A549 (cell line): ENCODE data around the gene HS3ST4. TPM values are rescaled to one million over a fixed set of nuclear protein-coding genes. Genes with fewer than 3 reads are reported as not detected.

ENCODE experiments used
- ATAC-seq, 2 experiments: fragments of 200-7000 bp in 1 of 2; fragments of >200 bp in 1 of 2; cut with Nextera tagmentation in 1 of 2; cut with Tn5 transposase in 1 of 2; 3 replicates each; pipeline versions ENCODE4 v1.8.0 to v1.9.1; 2018 to 2020; ENCODE audit warnings: mild to moderate bottlenecking in 1 of 2, moderate library complexity in 1 of 2
- CTCF ChIA-PET: fragments of 300-600 bp; sonication (Branson Sonifier 250); formaldehyde crosslinking; extraction: SDS; loops from one replicate; lab custom pipeline; 2021; ENCODE audit warnings: antibody characterized with exemption, inconsistent platforms; lab: Yijun Ruan, JAX
- POLR2A ChIA-PET: fragments of 350-600 bp; formaldehyde crosslinking; extraction: SDS; loops from one replicate; lab custom pipeline; 2021; ENCODE audit warnings: antibody characterized with exemption, inconsistent platforms; lab: Yijun Ruan, JAX
- DNase-seq, 2 experiments: peaks; one replicate each; pipeline versions ENCODE4 v3.0.0 to v3.0.0-alpha.2; 2011 to 2016; ENCODE audit warnings: low read depth in 1 of 2, low spot score in 1 of 2
- FAIRE-seq: peaks from 2 replicates; lab custom pipeline; 2011; peaks lifted over from hg19 to GRCh38; lab: Jason Lieb, UNC
- H3K27ac ChIP-seq, 2 experiments: fragments of >200 bp; sonication (Bioruptor Twin); formaldehyde crosslinking; 3 replicates each; pipeline ENCODE4 v1.5.1; 2016 to 2017
- H3K4me1 ChIP-seq: fragments of >200 bp; sonication (Bioruptor Twin); formaldehyde crosslinking; 3 replicates; pipeline ENCODE4 v1.6.1; 2016
- H3K4me2 ChIP-seq: fragments of >200 bp; sonication (Bioruptor Twin); formaldehyde crosslinking; 3 replicates; pipeline ENCODE4 v1.6.1; 2016
- H3K4me3 ChIP-seq: fragments of >200 bp; sonication (Bioruptor Twin); formaldehyde crosslinking; 3 replicates; pipeline ENCODE4 v1.5.1; 2016
- H3K9me3 ChIP-seq: fragments of >200 bp; sonication (Bioruptor Twin); formaldehyde crosslinking; 3 replicates; pipeline ENCODE4 v1.6.1; 2016
- CBX2 ChIP-seq: fragments of 200-600 bp; sonication (generic); IDR thresholded peaks from 2 replicates; pipeline ENCODE4 v1.6.1; 2016; ENCODE audit warnings: low read depth, mild to moderate bottlenecking, borderline replicate concordance
- CHD2 ChIP-seq: fragments of 150-350 bp; IDR thresholded peaks from 2 replicates; pipeline ENCODE4 v1.6.1; 2014; ENCODE audit warnings: low read length; ENCODE audit not compliant: partially characterized antibody
- EHF ChIP-seq: fragments of 250-450 bp; sonication (Bioruptor Pico); IDR thresholded peaks from 2 replicates; pipeline ENCODE4 v1.5.0; 2020; ENCODE audit warnings: mild to moderate bottlenecking
- EHMT2 ChIP-seq: fragments of 200-600 bp; sonication (generic); IDR thresholded peaks from 2 replicates; pipeline ENCODE4 v1.6.1; 2016; ENCODE audit warnings: antibody characterized with exemption, low read depth, mild to moderate bottlenecking, moderate library complexity
- FOSL2 ChIP-seq, 2 experiments: fragments of 450-650 bp in 1 of 2; fragments of >200 bp in 1 of 2; sonication (Bioruptor Twin) in 1 of 2; formaldehyde crosslinking; IDR thresholded peaks; 2 replicates each; pipeline versions ENCODE4 v1.5.0 to v1.6.1; 2016 to 2020; ENCODE audit warnings: mild to moderate bottlenecking in 1 of 2, moderate library complexity in 1 of 2
- GATA3 ChIP-seq: IDR thresholded peaks from 2 replicates; pipeline ENCODE4 v1.6.1; 2012; ENCODE audit warnings: borderline replicate concordance
- HDAC2 ChIP-seq: fragments of 200-600 bp; sonication (generic); IDR thresholded peaks from 2 replicates; pipeline ENCODE4 v1.6.1; 2016
- HOXB5 ChIP-seq: fragments of 250-450 bp; sonication (Bioruptor Pico); IDR thresholded peaks from 2 replicates; pipeline ENCODE4 v1.5.0; 2020; ENCODE audit warnings: mild to moderate bottlenecking, moderate library complexity
- JUN ChIP-seq, 2 experiments: fragments of >200 bp; sonication (Bioruptor Twin); formaldehyde crosslinking; IDR thresholded peaks; 2 replicates in 1 of 2; 3 replicates in 1 of 2; pipeline ENCODE4 v1.6.1; 2016 to 2017
- KDM5A ChIP-seq: fragments of 200-600 bp; sonication (generic); IDR thresholded peaks from 2 replicates; pipeline ENCODE4 v1.6.1; 2016; ENCODE audit warnings: antibody characterized with exemption, mild to moderate bottlenecking
- MAZ ChIP-seq: fragments of 150-350 bp; IDR thresholded peaks from 2 replicates; pipeline ENCODE4 v1.6.1; 2014; ENCODE audit warnings: antibody characterized with exemption, low read depth, low read length, borderline replicate concordance
- NPAS2 ChIP-seq: fragments of 250-450 bp; sonication (Bioruptor Pico); IDR thresholded peaks from 2 replicates; pipeline ENCODE4 v1.8.0; 2022; ENCODE audit warnings: mild to moderate bottlenecking, moderate library complexity, borderline replicate concordance
- NR3C1 ChIP-seq: fragments of >200 bp; sonication (Bioruptor Twin); formaldehyde crosslinking; IDR thresholded peaks from 3 replicates; pipeline ENCODE4 v1.6.1; 2017
- RAD21 ChIP-seq, 2 experiments: fragments of >200 bp in 1 of 2; sonication (Bioruptor Twin) in 1 of 2; formaldehyde crosslinking in 1 of 2; IDR thresholded peaks in 1 of 2; conservative IDR thresholded peaks in 1 of 2; 2 replicates in 1 of 2; 3 replicates in 1 of 2; pipeline ENCODE4 v1.6.1; 2012 to 2018; ENCODE audit warnings: inconsistent platforms in 1 of 2
- RCOR1 ChIP-seq: fragments of 150-350 bp; IDR thresholded peaks from 2 replicates; pipeline ENCODE4 v1.6.1; 2014; ENCODE audit warnings: antibody characterized with exemption, low read length, low read depth
- SMC3 ChIP-seq: fragments of >200 bp; sonication (Bioruptor Twin); formaldehyde crosslinking; IDR thresholded peaks from 3 replicates; pipeline ENCODE4 v1.6.1; 2018; ENCODE audit warnings: inconsistent platforms
- SREBF2 ChIP-seq: fragments of 450-650 bp; IDR thresholded peaks from 2 replicates; pipeline ENCODE4 v1.6.1; 2014; ENCODE audit warnings: mild to moderate bottlenecking, moderate library complexity
- TFCP2L1 ChIP-seq: fragments of 250-450 bp; sonication (Bioruptor Pico); IDR thresholded peaks from 2 replicates; pipeline ENCODE4 v1.5.0; 2021; ENCODE audit warnings: mild to moderate bottlenecking
- ZSCAN20 ChIP-seq: fragments of 250-450 bp; sonication (Bioruptor Pico); IDR thresholded peaks from 2 replicates; pipeline ENCODE4 v1.8.0; 2022; ENCODE audit warnings: mild to moderate bottlenecking, moderate library complexity
- whole genome bisulfite sequencing: methylation state at CpG from one replicate; pipeline ENCODE4 v1.1.6; 2017; ENCODE audit errors: missing lambda C conversion rate; 5-methylcytosine and 5-hydroxymethylcytosine counted together
- polyA plus RNA-seq, 4 experiments: library from polyadenylated mRNA; depleted of rRNA in 3 of 4; stranded (reverse); fragments of >200 nt; fragmentation: RNase III in 1 of 4; extraction: RNeasy Plus Mini Kit Qiagen cat#74134 plus additional on column Dnase treatment in 1 of 4; gene quantifications; 2 replicates in 3 of 4; 3 replicates in 1 of 4; pipeline ENCODE4 v1.2.3, GENCODE V29; 2011 to 2017
- TF ChIP-seq, protein P1 (sequence below): IDR thresholded peaks from 2 replicates; pipeline ENCODE4 v1.6.1; 2012
- TF ChIP-seq, protein P2 (sequence below): IDR thresholded peaks from 2 replicates; pipeline ENCODE4 v1.6.1; 2012
- TF ChIP-seq, protein P3 (sequence below): fragments of >200 bp; sonication (Bioruptor Twin); formaldehyde crosslinking; IDR thresholded peaks from 2 replicates; pipeline ENCODE4 v1.6.1; 2016
- TF ChIP-seq, protein P4 (sequence below): fragments of >200 bp; sonication (Bioruptor Twin); formaldehyde crosslinking; IDR thresholded peaks from 3 replicates; pipeline ENCODE4 v1.6.1; 2016

Gene HS3ST4
- polyA plus RNA-seq, 2 of the 4 experiments (the other 2 are of a cell fraction) = not detected

DNA sequence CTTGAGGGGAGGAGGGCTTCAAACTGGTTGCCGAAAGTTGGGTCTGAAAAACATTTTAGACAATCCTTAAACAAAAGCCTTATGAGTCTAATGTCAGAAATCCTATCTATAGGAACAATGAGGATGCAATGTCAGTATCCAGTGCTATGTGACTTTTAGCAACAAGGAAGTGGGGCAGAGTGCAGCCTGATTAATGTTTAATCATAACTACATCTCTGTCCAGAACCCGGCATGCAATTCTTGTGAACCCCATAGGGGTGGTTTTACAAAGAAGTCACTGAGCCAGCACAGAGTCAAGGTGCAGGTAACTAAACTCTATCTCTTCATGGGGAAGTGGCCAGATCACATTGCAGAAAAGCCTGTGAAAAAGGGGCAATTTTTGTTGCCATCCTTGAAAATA lies 267.5 kb downstream of the HS3ST4 start:
- TF ChIP-seq SMC3 (no peak), KDM5A (no peak), EHF (no peak), HOXB5 (CRISPR knock-in tag) (no peak), NPAS2 (CRISPR knock-in tag) (no peak), RAD21 (conservative IDR thresholded peaks at IDR 0.05 in 1 of 2, IDR thresholded peaks at IDR 0.05 in 1 of 2) (no peak), ZSCAN20 (CRISPR knock-in tag) (no peak), SREBF2 (no peak), TFCP2L1 (CRISPR knock-in tag) (no peak), CBX2 (no peak)
- TF ChIP-seq, protein P1, sequence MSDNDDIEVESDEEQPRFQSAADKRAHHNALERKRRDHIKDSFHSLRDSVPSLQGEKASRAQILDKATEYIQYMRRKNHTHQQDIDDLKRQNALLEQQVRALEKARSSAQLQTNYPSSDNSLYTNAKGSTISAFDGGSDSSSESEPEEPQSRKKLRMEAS = no peak
- TF ChIP-seq, protein P2, sequence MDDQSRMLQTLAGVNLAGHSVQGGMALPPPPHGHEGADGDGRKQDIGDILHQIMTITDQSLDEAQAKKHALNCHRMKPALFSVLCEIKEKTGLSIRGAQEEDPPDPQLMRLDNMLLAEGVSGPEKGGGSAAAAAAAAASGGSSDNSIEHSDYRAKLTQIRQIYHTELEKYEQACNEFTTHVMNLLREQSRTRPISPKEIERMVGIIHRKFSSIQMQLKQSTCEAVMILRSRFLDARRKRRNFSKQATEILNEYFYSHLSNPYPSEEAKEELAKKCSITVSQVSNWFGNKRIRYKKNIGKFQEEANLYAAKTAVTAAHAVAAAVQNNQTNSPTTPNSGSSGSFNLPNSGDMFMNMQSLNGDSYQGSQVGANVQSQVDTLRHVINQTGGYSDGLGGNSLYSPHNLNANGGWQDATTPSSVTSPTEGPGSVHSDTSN = no peak
- Histone ChIP-seq H3K9me3 (no peaks in the 10 kb centered on the region), H3K4me3 (no peak overlapping the region), H3K27ac (no peak overlapping the region), H3K4me2 (no peak overlapping the region), H3K4me1 (no peaks in the 10 kb centered on the region)
- ChIA-PET CTCF (no interaction called here), POLR2A (no interaction called here)
- 4% methylated on average over 2 of the region's 2 CpGs for WGBS
- no peak for ATAC-seq
- DNase-seq = no peak
- no peak for FAIRE-seq

DNA sequence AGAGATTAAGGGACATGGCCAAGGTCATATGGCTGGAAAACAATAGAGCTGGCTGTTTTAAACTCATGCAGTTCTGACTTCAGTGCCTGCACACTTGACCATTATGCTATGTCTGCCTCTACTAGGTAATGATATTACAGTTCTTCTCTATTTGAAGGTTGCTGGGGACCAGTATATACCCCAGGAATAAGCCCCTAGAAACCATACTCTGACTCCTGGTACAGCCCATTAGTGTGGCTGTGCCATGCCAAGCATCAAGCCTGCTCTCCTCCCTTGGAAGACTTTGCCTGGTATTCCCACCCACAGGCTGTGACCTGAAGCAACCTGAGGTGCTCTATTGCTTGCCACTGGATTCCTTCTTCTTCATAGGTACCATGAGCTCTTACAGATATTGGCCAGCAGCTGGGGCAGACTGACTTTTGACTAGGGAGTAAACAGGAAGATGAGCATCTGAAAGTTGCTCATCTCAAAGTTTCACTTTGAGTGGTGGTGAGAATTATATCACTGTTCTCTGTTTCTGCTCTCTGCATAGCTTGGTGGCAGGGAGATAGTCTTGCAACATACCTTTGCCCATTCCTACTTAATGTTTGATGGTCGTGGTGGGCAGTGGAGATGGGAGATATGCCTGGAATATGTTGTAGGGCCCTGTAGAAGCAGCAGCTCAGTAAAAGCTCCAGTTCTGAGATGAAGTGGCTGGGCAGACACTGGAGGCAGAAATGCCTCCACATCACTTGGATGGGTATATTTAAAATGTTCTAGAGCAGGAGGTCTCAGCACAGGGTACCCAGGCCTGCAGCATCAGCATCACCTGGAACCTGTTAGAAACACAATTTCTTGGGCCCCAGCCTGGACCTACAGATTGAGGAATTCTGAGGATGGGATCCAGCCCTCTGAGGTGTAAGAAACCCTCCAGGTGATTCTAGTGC lies 274.7 kb downstream of the HS3ST4 start:
- ChIA-PET POLR2A (no interaction called here), CTCF (no interaction called here)
- TF ChIP-seq, protein P3, sequence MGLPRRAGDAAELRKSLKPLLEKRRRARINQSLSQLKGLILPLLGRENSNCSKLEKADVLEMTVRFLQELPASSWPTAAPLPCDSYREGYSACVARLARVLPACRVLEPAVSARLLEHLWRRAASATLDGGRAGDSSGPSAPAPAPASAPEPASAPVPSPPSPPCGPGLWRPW = no peak
- TF ChIP-seq NR3C1 (no peak), JUN (IDR thresholded peaks at IDR 0.05) (no peak), FOSL2 (IDR thresholded peaks at IDR 0.05) (no peak), FOSL2 (CRISPR knock-in tag; IDR thresholded peaks at IDR 0.05) (no peak), SREBF2 (no peak), EHMT2 (no peak), KDM5A (no peak), RAD21 (conservative IDR thresholded peaks at IDR 0.05 in 1 of 2, IDR thresholded peaks at IDR 0.05 in 1 of 2) (no peak), RCOR1 (no peak), HDAC2 (no peak), GATA3 (no peak), MAZ (no peak), CHD2 (no peak), NPAS2 (CRISPR knock-in tag) (no peak)
- TF ChIP-seq, protein P4, sequence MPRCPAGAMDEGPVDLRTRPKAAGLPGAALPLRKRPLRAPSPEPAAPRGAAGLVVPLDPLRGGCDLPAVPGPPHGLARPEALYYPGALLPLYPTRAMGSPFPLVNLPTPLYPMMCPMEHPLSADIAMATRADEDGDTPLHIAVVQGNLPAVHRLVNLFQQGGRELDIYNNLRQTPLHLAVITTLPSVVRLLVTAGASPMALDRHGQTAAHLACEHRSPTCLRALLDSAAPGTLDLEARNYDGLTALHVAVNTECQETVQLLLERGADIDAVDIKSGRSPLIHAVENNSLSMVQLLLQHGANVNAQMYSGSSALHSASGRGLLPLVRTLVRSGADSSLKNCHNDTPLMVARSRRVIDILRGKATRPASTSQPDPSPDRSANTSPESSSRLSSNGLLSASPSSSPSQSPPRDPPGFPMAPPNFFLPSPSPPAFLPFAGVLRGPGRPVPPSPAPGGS = no peak
- TF ChIP-seq, protein P2 = no peak
- 0% methylated on average over 1 of the region's 1 CpG for WGBS
- ATAC-seq (no peak), DNase-seq (no peak), FAIRE-seq (no peak)
- H3K27ac ChIP-seq = no peak overlapping the region
- H3K4me2 ChIP-seq = no peak overlapping the region
- H3K9me3 ChIP-seq = no peaks in the 10 kb centered on the region
- no peak overlapping the region for H3K4me3 ChIP-seq
- H3K4me1 ChIP-seq = no peaks in the 10 kb centered on the region
